ENCODE data around the gene KCTD8.

KCTD8 gene

GRCh38 chr4:44487341-44487740, 38.7 kb upstream of the KCTD8 start:
- no peak for TF ChIP-seq EZH2 (IDR thresholded peaks at IDR 0.05; ENCODE audit: borderline replicate concordance, low read depth, low read length, severe bottlenecking)
- TF ChIP-seq CTCF (IDR thresholded peaks at IDR 0.05; ENCODE audit: borderline replicate concordance, extremely low read depth, low read length, poor library complexity, severe bottlenecking), result no peak
- DNase-seq (no peak), ATAC-seq (ENCODE audit: insufficient read depth, low read depth) (no peak)

GRCh38 chr4:44479731-44480130, 31.1 kb upstream of the KCTD8 start:
- Histone ChIP-seq H3K79me2 (ENCODE audit: insufficient read depth, low read length) (no peaks in the 10 kb centered on the region), H3K4me1 (ENCODE audit: insufficient read depth, low read length) (no peaks in the 10 kb centered on the region), H3K9me3 (ENCODE audit: insufficient read depth, low read length, severe bottlenecking) (peaks cover 4% of the 10 kb centered on the region), H3K9ac (ENCODE audit: low read depth, low read length) (no peak overlapping the region), H3K27me3 (ENCODE audit: insufficient read depth, low read length, poor library complexity) (no peaks in the 10 kb centered on the region), H3K36me3 (ENCODE audit: insufficient read depth, low read length) (no peaks in the 10 kb centered on the region), H2AFZ (ENCODE audit: low read depth, low read length) (no peak overlapping the region), H3K4me3 (ENCODE audit: low read depth in 1 of 2, low read length in 2 of 2) (no peak overlapping the region), H3K4me2 (ENCODE audit: insufficient read depth, low read length) (no peak overlapping the region), H4K20me1 (ENCODE audit: insufficient read depth, low read length) (no peaks in the 10 kb centered on the region), H3K27ac (ENCODE audit: low read length) (no peak overlapping the region)
- DNase-seq (no peak), ATAC-seq (ENCODE audit: insufficient read depth, low read depth) (no peak)
- TF ChIP-seq CTCF (IDR thresholded peaks at IDR 0.05; ENCODE audit: borderline replicate concordance, extremely low read depth, low read length, poor library complexity, severe bottlenecking) (no peak), EZH2 (IDR thresholded peaks at IDR 0.05; ENCODE audit: borderline replicate concordance, low read depth, low read length, severe bottlenecking) (no peak)

More at GRCh38 chr4:44487341-44487740, 38.7 kb upstream of the KCTD8 start:
- Histone ChIP-seq H3K4me3 (ENCODE audit: low read depth in 1 of 2, low read length in 2 of 2) (no peak overlapping the region), H2AFZ (ENCODE audit: low read depth, low read length) (no peak overlapping the region), H3K9ac (ENCODE audit: low read depth, low read length) (no peak overlapping the region), H3K79me2 (ENCODE audit: insufficient read depth, low read length) (no peaks in the 10 kb centered on the region), H3K36me3 (ENCODE audit: insufficient read depth, low read length) (no peaks in the 10 kb centered on the region), H3K9me3 (ENCODE audit: insufficient read depth, low read length, severe bottlenecking) (peaks cover 13% of the 10 kb centered on the region), H3K4me1 (ENCODE audit: insufficient read depth, low read length) (no peaks in the 10 kb centered on the region), H3K4me2 (ENCODE audit: insufficient read depth, low read length) (no peak overlapping the region), H4K20me1 (ENCODE audit: insufficient read depth, low read length) (no peaks in the 10 kb centered on the region), H3K27me3 (ENCODE audit: insufficient read depth, low read length, poor library complexity) (no peaks in the 10 kb centered on the region), H3K27ac (ENCODE audit: low read length) (no peak overlapping the region)

GRCh38 chr4:44462259-44462658, 13.7 kb upstream of the KCTD8 start:
- no peak overlapping the region for H3K4me3 ChIP-seq (ENCODE audit: low read depth in 1 of 2, low read length in 2 of 2)
- H3K9me3 ChIP-seq (ENCODE audit: insufficient read depth, low read length, severe bottlenecking), result no peaks in the 10 kb centered on the region
- no peaks in the 10 kb centered on the region for H3K79me2 ChIP-seq (ENCODE audit: insufficient read depth, low read length)
- no peaks in the 10 kb centered on the region for H4K20me1 ChIP-seq (ENCODE audit: insufficient read depth, low read length)
- no peak overlapping the region for H3K9ac ChIP-seq (ENCODE audit: low read depth, low read length)
- no peaks in the 10 kb centered on the region for H3K4me1 ChIP-seq (ENCODE audit: insufficient read depth, low read length)
- no peak overlapping the region for H3K27ac ChIP-seq (ENCODE audit: low read length)
- H3K36me3 ChIP-seq (ENCODE audit: insufficient read depth, low read length), result no peaks in the 10 kb centered on the region
- no peak for DNase-seq
- no peak overlapping the region for H3K4me2 ChIP-seq (ENCODE audit: insufficient read depth, low read length)
- no peak overlapping the region for H2AFZ ChIP-seq (ENCODE audit: low read depth, low read length)
- no peaks in the 10 kb centered on the region for H3K27me3 ChIP-seq (ENCODE audit: insufficient read depth, low read length, poor library complexity)
- ATAC-seq (ENCODE audit: insufficient read depth, low read depth), result no peak
- TF ChIP-seq EZH2 (IDR thresholded peaks at IDR 0.05; ENCODE audit: borderline replicate concordance, low read depth, low read length, severe bottlenecking) (no peak), CTCF (IDR thresholded peaks at IDR 0.05; ENCODE audit: borderline replicate concordance, extremely low read depth, low read length, poor library complexity, severe bottlenecking) (no peak)
